LNCaP clone FGC (cell line): ENCODE measurements around the gene ABI1.
A peak's percentile ranks its signal among the peaks of the same experiment; 100 is the strongest.
"Not testable (repeated sequence)": the region's sequence is repeated elsewhere in the genome, so short reads cannot be mapped to it uniquely, and the experiment has no call there.

ENCODE experiments used
- DNase-seq: peaks from one replicate; pipeline ENCODE4 v3.0.0-alpha.2; 2011; ENCODE audit warnings: low read depth
- H3K4me3 ChIP-seq: 2 replicates; pipeline ENCODE4 v1.5.1; 2011; ENCODE audit warnings: mild to moderate bottlenecking, low read depth, low read length, control low read depth
- TF ChIP-seq, protein P1 (sequence below): IDR thresholded peaks from 2 replicates; pipeline ENCODE4 v1.5.1; 2012; ENCODE audit warnings: mild to moderate bottlenecking; ENCODE audit not compliant: control insufficient read depth, insufficient read depth; ENCODE audit errors: extremely low read depth

Gene ABI1

DNA sequence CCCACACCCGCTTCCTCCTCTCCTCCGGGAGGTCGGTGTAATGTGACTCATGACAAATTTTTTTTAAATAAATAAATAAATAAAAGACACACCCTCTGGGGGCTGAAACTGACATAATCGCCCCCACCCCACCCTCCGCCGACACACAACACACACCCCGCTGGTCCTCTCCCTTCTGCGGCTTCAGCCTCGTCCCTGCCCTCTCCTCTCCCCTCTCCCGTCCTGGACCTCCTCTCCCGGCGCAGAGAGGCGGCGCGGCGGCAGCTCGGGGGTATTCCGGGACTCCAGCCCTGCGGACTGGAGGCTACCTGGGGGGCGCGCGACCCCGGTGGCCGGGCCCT is 686 bp downstream of the ABI1 start:
- DNase-seq, result no peak
- H3K4me3 ChIP-seq, result peak overlapping the region; percentile 62
- TF ChIP-seq, protein P1, sequence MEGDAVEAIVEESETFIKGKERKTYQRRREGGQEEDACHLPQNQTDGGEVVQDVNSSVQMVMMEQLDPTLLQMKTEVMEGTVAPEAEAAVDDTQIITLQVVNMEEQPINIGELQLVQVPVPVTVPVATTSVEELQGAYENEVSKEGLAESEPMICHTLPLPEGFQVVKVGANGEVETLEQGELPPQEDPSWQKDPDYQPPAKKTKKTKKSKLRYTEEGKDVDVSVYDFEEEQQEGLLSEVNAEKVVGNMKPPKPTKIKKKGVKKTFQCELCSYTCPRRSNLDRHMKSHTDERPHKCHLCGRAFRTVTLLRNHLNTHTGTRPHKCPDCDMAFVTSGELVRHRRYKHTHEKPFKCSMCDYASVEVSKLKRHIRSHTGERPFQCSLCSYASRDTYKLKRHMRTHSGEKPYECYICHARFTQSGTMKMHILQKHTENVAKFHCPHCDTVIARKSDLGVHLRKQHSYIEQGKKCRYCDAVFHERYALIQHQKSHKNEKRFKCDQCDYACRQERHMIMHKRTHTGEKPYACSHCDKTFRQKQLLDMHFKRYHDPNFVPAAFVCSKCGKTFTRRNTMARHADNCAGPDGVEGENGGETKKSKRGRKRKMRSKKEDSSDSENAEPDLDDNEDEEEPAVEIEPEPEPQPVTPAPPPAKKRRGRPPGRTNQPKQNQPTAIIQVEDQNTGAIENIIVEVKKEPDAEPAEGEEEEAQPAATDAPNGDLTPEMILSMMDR, result no peak

DNA sequence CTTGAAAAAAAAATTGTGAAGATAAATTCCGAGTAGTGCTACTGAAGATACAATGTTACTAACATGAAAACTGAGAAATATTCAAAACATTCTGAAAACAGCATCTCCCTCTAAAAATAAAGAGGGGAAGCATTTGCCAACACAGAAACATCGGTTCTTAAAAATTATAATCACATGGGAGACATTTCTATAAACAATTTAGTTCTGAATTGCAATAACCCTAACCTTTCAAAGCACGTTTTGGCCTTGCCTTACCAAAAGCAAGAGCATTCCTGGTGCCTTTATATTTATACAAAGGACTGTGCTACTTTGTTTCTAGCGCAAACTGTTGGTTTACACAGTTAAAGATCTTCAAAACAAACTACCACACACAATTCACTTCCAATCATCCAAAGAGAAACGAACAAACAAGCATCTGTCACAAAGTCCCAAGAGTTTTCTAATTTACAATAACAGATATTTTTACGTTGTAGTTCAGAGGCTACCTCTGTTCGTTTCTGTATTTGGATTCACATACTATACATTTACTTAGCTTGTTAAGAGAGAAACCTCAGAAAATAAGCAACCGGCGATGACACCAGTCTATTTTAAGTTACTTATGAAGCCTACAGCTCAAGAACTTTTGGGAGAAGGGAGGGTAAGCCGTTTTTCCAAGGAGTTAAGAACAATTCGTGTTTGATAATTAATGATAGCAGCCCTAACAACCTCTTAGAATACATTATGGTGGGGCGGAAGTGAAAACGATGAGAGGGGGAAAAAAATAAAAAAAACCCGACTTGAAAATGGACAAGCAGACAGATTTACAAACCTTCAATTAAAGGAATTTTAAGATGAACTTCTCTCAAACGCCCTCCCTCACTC is 1.3 kb downstream of the ABI1 start:
- H3K4me3 ChIP-seq, result peak overlapping the region; percentile 62
- TF ChIP-seq, protein P1, result no peak
- DNase-seq, result no peak

GRCh38 chr10:26858707-26859034 is 2.1 kb downstream of the ABI1 start:
- H3K4me3 ChIP-seq, result peak overlapping the region; percentile 62
- TF ChIP-seq, protein P1, result no peak
- no peak for DNase-seq

- TF ChIP-seq, protein P1, result no peak
- peak overlapping the region; percentile 62; the same call in 1 of the 2 replicates for H3K4me3 ChIP-seq
- DNase-seq, result no peak
These were observed 2.6 kb downstream of the ABI1 start for GRCh38 chr10:26857991-26858706.

- not testable (repeated sequence) for H3K4me3 ChIP-seq, DNase-seq
These were observed 3.2 kb downstream of the ABI1 start for GRCh38 chr10:26857553-26857952.

DNA sequence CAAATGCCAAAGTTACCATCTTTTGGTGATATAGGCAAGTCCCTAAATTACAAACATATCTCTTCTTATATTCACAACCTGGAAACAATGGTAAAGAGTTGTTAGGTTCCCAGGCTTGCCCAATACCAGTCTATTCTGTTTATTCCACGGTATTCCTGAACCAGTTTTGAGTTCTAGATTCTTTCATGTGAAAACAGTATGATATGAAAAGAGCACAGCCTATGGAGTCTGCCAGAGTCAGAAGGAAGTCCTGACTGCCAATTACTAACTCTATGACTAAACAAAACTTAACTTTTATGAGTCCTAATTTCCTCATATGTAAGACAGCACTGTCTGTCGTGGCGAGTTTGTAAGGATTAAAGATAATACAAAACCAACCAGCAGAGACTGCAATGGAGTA is 5.6 kb downstream of the ABI1 start:
- TF ChIP-seq, protein P1, result no peak
- H3K4me3 ChIP-seq, result no peak overlapping the region
- DNase-seq, result peak; percentile 34

DNA sequence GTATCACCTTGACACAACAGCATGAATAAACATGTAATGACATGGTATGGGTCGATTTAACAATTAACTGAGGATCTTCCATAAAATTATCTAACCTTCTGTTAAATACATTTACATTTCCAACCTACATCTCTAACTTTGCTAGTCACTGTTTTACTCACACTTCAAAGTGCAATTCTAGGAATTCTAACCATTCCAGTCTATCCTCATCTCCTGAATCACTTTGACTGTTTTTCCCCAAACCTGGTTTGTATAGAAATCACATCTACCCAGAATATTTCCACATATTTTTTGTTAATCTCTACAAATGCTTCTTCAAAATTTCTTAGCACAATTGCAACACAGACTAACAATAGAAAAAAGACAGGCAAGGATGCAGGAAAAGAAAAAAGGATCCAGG is 6.2 kb downstream of the ABI1 start:
- DNase-seq, result no peak
- TF ChIP-seq, protein P1, result no peak
- no peak overlapping the region for H3K4me3 ChIP-seq
